NCI-H748 treated with DMSO at 0.1 percent for 48 hours (cell line): ENCODE measurements around the gene TNFRSF9.
"Not testable (repeated sequence)": the region's sequence is repeated elsewhere in the genome, so short reads cannot be mapped to it uniquely, and the experiment has no call there.

ENCODE experiments used
- DNase-seq: peaks from one replicate; lab custom pipeline; 2025; lab: John Stamatoyannopoulos, UW

Gene TNFRSF9

DNA sequence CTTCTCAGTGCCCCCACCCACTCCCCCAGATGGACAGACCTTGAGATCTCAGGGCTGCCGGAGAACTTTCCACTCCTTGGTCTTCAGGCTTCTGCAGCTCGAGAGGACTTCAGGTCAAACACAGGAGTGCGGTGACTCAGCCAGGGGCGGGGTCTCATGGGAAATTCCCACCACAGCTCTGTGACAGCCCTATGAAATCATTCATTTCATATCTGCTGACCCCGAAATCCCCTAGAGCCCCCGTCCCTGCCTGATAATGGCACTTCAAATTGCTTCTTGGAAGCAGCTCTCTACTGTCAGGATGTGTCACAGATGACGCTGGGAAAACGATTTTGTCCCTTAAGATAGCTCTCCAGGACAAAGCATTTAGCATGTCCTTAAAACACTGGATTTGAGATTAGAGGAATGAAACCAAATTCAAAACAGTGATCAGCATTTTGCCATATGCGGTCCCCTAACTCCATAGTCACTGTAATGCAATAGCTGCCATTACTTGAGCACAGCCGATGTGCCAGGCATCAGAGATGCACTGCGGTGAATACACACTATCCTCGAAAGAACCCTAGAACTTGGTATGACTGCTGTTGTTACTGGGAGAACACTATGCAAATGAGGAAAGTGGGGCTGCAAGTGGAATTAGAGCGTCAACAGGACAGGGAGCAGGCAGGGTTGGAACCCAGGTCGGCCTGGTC is at the start of gene TNFRSF9:
TSS of gene TNFRSF9 (minus strand) at position 95 of the 692 bp plus-strand sequence. CDS start 845 bp downstream, outside the sequence.
- DNase-seq: no peak

DNA sequence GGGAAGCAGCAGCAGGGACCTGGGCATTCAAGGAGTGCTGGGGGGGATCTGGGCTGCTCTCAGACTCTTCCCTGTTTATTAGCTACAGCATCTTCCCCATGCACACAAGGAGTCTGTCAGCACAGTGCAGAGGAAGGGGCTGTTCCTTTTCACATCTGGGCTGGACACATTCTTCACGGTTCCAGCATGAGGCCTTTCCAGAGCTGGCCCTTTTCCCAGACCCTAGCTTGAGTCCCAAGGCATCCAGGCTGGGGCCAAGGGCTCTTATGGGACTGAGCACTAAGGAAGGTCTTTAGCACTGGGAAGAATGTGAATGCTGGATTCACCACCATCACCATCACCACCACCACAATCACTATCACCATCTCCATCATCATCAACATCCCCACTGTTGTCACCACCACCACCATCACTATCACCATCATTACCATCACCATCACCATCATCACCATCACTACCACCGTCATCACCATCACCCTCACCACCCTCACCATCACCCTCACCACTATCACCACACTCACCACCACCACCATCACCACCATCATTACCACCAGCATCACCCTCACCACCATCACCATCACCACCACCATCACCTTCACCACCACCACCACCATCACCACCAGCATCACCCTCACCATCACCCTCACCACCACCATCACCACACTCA is 49.3 kb upstream of the TNFRSF9 start:
- no peak for DNase-seq

DNA sequence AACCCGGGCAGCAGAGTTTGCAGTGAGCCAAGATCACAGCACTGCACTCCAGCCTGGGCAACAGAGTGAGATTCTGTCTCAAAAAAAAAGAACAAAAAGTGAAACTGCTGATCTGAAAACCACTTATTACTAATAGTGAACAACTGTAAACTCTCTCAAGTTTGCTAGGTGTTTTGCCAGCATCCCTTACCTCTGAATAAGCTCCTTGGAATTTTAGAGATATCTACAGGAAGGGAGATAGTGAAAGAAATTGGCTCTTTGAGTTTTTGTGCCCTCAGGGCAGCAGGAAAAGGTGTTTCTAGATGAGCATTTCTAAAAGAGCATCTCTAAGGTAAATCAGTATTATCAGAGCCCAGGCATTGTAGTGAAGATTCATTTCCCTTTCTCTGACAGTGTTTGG is 47.9 kb upstream of the TNFRSF9 start:
- DNase-seq: no peak

DNA sequence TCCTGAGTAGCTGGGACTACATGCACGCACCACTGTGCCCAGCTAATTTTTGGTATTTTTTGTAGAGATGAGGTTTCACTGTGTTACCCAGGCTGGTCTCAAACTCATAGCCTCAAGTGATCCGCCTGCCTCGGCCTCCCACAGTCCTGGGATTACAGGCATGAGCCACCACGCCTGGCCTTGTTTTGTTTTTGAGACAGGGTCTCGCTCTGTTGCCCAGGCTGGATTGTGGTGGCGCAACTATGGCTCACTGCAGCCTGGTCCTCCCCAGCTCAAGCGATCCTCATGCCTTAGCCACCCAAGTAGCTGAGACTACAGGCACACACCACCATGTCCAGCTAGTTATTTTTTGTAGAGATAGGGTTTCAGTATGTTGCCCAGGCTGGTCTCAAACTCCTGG is 46.9 kb upstream of the TNFRSF9 start:
- DNase-seq: no peak

DNA sequence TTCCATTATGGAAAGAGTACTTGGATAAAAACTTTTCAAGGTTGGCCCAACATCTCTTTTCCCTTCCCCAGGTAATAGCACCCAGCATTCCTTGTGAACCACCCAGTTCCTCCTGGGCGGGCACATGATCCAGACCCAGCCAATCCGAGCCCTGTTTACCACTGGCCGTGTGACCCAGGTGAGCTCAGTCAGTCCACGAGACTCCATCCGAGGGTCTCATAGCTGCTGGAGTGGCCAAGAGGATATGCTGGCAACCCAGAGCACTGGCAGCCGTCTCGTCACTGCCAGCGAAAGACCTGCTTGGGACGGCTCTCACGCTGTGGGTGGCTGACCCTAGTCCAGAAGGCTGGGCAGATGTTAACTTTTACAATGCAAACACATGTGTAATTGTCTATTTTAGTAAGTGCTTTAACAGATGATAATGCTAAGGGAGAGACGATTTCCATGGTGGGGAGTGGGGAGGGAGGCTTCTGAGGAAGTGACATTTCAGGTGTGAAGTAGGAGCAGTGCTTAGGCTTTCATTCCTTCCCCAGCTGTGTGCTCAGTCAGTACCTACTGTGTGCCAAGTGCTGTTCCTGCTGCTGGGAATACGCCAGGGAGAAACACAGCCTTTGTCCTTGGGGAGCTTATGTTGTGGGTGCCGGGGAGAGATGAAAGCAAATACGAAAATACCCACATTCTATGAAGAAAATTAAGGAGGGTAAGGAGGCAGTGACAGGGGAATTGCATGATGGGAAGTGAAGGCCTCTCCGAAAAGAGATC is 45.4 kb upstream of the TNFRSF9 start:
- no peak for DNase-seq

DNA sequence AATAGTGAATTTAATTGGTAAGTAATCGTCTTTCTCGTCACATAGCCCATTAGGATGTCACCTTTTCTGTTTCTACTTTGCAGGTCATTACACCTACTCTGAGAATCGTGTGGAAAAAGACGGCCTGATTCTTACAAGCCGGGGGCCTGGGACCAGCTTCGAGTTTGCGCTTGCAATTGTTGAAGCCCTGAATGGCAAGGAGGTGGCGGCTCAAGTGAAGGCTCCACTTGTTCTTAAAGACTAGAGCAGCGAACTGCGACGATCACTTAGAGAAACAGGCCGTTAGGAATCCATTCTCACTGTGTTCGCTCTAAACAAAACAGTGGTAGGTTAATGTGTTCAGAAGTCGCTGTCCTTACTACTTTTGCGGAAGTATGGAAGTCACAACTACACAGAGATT is 44.2 kb upstream of the TNFRSF9 start:
- no peak for DNase-seq

DNA sequence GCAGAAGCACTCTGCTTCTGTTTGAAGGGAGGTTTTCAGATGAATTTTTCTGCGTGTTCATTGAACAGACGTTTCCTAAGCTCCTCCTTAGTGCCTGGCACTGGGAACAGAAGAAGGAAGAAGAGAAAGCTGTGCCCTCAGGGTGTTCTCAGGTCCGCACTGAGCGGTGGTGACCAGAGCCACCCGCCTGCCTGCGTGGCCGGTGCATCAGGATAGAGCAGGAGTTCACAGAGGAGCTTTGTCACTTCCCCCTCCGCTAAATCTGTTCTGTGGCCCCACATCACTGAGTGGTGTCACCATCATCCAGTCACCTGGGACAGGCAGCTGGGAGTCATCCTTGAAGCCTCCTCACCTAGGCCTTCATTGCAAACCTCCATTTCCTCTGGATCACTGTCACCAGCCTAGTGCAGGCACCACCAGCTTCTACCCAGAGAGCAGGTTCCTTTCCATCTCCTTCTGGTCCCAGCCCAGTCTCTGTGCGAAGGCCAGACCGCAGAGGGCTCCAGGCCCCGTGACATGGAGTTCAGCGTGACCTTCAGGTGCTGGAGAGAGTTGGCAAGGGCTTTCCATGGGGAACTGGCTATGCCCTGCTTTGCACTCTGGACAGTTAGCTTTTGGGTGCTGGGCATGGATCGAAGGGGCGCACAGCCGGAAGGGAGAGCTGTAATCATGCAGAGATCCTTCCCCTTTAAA is 42.6 kb upstream of the TNFRSF9 start:
- DNase-seq: no peak

DNA sequence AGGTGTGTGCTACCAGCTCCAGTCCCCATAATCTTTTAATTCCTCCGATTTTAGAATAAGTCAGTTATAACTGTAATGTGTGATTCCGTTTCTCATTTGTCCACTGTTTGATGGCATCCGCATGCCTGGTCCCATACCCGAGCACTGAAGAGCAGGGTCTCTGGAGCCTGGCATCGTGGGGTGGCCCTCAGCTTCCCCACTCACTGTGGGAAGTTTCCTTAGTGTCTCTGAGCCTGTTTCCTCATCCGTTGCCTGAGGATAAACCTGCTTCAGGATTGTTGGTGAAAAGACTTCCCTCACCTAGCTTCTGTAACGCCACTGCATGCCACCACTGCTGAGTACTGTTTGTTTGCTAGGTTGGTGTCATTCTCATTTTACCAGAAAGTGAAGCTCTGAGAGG is 40.3 kb upstream of the TNFRSF9 start:
- no peak for DNase-seq

DNA sequence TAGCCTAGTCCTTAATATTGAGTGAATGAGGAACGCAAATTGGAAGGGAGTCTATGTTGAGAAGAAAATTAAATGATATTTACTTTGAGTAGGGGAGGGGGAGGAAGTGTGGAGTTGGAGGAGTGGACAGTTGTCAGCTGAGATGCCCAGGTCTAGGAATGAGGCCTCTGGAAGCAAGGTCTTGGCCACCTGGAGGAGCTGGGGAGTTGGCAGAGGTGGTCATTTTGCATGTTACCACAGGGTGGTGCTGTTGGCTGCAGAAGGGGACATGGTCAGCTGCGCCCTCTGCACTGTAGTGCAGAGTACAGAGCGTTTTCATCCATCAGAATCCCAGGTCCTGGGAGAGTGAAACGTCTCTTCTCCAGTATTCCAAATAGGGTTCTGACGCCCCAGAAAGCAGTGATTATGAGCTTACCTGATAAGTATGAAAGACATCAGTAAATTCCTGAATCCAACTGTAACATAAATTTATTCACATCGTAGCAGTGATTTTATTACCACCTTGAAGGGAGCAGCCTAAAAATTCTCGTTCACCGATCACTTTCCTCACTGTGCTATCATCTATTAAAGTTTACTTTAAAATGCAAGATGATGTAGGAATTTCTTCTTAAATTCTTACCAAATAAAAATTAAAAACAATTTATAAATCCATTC is 34.7 kb upstream of the TNFRSF9 start:
- DNase-seq: peak; percentile 32

DNA sequence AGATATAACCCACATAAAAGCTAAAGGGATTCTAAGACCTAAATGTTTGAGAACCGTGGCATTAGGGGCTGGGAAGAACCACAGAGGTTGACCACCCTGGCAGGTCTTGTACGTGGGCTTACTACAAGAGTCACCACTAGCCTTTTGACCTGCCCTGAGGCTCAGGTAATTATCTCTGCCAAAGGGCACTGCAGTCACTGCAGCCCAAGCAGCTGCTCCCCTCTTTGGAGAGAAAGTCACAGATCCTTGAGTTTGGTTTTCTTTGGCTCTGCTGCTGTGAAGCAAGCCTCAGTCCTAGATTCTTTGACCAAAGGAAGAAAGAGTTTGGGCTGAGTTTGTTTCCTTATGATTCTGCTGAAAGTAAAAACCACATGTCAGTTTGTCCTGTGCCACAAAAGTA is 32.4 kb upstream of the TNFRSF9 start:
- no peak for DNase-seq

DNA sequence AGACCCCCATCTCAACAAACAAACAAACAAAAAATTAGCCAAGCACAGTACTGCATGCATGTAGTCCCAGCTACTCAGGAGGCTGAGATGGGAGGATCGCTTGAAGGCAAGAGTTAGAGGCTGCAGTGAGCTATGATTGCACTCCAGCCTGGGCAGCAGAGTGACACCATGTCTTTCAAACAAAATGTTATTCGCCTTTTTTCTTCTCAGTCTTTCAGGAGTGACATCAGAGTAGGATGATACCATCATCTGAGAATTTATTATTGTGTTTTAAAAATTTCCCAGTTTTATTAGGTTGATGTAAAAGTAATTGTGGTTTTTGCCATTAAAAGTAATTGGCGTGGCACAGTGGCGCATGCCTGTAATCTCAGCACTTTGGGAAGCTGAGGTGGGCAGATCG is 31.6 kb upstream of the TNFRSF9 start:
- DNase-seq: no peak

DNA sequence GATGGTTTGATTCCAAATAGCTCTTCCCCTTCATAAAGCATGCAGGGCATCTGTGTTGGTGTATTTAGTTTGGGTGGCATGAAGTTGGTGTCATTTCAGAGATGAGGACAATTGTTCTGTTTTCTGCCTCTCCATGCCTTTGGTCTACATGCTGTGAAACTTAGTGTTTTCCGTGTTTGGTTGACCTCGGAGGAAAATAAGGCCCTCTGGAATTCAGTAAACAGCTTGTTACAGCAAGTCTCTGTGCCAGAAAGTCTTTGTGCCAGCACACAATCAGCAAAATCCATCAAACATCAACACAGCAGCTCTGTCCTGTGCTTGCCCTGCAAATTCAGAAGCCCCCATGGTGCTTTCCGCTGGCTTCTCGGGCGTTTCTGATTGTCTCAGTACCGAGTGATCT is 30.4 kb upstream of the TNFRSF9 start:
- DNase-seq: no peak

DNA sequence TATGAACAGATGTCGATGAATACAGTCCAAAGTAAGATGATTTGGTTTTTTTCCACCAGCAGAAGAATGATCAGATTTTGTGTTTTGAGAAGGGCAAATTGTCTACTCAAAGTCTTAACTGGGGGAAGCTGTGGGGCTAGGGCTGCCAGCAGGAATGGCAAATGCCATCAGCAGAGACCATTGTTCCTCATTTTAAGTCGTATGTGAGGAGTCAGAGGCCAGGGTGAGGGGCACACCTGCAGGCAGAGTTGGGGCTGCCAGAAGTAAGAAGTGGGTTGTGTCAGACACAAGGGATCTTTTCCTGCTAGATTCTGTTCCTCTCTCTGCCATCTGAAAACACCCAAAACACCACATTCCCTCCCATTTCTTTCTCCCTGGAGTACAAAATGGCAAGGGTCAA is 29.6 kb upstream of the TNFRSF9 start:
- no peak for DNase-seq

DNA sequence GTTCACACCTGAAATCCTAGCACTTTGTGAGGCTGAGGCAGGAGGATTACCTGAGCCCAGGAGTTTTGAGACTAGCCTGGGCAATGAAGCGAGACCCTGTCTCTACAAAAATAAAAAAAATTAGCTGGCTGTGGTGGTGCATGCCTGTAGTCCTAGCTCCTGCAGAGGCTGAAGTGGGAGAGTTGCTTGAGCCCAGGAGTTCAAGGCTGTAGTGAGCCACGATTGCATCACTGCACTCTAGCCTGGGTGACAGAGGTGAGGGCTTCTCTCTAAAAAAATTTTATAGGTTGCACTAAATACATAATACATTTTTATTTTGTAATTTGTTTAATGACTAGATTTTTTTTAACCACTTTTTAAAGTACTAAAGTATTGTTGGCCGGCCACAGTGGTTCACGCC is 27.0 kb upstream of the TNFRSF9 start:
- no peak for DNase-seq

DNA sequence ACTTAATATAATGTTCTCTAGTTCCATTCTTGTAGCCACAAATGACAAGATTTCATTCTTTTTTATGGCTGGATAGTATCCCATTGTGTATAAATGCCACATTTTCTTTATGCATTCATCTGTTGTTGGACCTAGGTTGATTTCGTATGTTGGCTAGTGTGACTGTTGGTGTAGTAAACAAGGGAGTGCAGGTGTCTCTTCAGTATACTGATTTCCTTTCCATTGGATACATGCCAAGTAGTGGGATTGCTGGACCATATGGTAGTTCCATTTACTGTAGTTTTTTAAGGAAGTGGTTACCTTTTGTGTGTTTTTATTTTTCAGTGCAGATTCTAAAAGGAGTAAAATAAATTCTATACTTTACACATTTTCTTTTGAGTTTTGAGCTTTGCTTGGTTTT is 26.6 kb upstream of the TNFRSF9 start:
- no peak for DNase-seq

DNA sequence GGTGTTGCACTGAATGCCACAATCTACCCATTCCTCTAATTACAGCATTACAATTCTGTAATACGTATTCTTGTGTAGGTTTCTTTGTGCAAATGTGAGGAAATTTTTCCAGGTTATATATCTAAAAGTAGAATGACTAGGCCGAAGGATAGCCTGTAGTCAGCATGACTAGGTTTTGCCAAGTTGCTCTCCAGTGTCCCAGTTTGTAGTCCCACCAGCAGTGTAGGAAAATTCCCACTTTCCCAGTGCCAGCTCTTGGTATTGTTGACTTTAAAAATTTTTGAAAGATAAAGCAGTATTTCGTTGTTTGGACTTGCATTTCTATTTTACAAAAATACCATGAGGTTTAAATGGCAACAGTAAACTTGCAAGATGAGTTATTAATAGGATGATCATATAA is 23.8 kb upstream of the TNFRSF9 start:
- DNase-seq: no peak

DNA sequence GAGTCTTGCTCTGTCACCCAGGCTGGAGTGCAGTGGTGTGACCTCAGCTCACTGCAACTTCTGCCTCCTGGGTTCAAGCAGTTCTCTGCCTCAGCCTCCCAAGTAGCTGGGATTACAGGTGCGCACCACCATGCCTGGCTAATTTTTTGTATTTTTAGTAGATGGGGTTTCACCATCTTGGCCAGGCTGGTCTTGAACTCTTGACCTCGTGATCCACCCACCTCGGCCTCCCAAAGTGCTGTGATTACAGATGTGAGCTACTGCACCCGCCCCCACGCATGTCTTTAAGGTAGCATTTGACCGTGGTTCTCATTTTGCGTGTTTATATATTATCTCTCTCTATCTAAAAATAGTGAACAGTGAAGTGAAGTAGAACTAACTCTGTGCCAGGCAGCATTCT is 23.2 kb upstream of the TNFRSF9 start:
- not testable (repeated sequence) for DNase-seq

DNA sequence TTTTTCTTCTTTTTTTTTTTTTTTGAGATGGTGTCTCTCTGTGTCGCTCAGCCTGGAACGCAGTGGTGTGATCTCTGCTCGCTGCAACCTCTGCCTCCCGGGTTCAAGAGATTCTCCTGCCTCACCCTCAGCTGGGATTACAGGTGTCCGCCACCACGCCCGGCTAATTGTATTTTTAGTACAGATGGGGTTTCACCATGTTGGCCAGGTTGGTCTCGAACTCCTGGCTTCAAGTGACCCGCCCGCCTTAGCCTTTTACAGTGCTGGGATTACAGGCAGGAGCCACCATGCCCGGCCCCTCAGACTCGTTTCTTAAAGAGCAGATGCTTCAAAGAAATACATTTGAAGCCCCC is 22.7 kb upstream of the TNFRSF9 start:
- DNase-seq: not testable (repeated sequence)

DNA sequence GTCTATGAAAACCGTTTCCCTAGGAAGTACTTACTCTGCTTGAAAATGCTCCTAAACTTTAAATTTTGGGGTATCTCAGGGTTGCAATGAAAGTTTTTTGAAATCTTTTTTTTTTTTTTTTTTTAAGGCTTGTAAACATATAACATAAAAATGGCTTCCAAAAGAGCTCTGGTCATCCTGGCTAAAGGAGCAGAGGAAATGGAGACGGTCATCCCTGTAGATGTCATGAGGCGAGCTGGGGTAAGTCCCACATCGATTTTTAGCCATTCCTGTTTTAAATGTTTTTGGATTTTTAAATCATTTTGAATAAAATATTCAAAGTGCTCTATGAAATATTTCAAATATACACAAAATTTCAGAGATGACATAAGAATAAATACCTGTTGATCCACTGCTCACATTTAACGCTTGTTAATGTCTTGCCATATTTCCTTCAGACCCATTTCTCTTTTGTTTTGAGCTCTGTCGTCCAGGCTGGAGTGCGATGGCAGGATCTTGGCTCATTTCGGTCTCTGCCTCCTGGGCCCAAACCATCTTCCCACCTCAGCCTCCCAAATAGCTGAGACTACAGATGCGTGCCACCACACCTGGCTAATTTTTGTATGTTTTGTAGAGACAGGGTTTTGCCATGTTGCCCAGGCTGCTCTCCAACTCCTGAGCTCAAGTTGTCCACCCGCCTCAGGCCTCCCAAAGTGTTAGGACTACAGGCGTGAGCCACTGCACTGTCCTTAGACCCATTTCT is 22.2 kb upstream of the TNFRSF9 start:
- no peak for DNase-seq

DNA sequence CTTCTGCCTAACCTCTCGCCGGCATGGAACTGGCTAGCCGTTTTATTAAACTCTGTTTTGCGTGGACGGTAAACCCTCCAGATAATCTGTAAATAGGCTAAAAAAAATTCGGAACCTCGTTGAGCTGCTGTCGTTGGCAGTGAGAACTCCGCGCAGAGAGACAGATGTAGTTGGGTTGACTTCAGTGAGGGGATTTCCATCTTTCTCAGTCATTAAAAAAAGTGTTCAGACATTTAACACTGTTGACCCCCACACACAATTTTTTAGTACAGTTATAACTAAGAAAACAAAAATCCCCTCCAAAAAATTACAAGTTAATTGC is 21.3 kb upstream of the TNFRSF9 start:
- DNase-seq: no peak

DNA sequence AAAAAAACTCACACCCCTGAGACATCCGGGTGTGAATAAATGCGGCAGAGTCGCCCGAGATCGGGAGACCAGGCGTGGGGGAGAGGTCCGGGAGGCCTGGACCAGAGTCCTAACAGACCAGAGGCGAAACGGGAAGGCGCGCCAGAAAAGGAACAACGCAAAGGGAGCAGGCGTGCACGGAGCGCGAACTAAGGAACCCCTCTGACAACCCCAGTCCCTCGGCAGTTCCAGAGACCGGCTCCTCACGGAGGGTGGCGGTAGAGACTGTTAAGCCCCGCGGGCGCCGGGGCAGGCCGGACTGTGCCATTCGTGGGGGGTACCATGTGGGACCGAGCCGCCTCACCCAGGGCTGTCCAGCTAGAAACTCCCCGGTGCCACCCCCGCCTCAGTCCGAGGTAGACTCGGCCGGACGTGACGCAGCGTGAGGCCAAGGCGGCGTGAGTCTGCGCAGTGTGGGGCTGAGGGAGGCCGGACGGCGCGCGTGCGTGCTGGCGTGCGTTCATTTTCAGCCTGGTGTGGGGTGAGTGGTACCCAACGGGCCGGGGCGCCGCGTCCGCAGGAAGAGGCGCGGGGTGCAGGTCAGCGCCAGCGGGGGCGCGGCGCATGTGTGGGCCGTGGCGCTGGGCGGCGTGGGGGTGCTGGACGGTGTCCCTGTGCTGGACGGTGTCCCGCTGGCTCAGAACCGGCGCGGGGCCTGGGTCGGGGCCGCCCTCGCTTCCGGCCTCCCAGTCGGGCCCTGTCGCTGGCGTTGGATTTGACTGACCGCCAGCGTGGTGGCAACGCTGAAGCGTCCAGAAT is 20.8 kb upstream of the TNFRSF9 start, which contains the start of gene PARK7:
TSS of gene PARK7 (plus strand) at position 496 of the 798 bp plus-strand sequence. CDS start 1,075 bp downstream, outside the sequence.
- peak; percentile 93 for DNase-seq
